ENCODE results near the gene RAMACL. TPM values are rescaled to one million over a fixed set of nuclear protein-coding genes. Genes with fewer than 3 reads are reported as not detected.

The RAMACL gene
- total RNA-seq, 1 donor from 2014 or later = 6.6 TPM

DNA sequence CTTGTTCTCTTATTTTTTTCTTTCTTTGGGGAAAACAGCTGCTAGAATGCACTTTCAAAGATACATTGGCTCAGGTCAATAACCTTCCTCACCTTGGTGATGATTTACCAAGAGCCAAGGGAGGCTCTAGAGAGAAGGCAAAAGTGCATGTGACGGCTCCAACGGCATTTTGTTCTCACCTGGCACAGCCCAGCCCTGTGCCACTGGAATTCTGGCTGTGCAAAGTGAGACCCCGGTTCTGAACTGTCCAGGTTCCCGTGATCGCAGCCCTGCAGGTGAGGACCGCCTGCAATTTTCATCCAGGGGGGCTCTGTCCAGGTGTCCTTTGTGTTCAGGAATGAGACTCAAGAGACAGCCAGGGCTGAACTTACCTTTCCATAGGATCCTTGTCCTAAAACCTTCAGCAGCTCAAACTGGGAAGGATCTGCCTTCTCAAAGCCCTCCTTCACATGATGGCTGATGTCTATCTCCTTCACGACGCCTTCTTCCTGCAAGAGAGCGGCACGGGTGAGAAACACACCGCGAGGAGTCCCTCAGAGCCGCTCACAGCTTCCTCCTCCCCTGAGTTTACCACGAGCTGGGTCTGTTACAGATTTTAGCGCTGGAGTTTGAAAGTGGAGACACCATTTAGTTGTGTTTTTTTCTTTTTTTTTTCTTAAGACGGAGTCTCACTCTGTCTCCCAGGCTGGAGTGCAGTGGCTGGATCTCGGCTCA is 48.0 kb downstream of the RAMACL start:
- no peak for DNase-seq
- no peaks in the 10 kb centered on the region for H3K27me3 ChIP-seq (ENCODE audit: low read depth)
- intact Hi-C loops (cut with DNase I) = no loop called here
- no peak overlapping the region for H3K4me3 ChIP-seq
- no peak overlapping the region for H3K27ac ChIP-seq
- no peaks in the 10 kb centered on the region for H3K9me3 ChIP-seq
- no peak for ATAC-seq
- H3K4me1 ChIP-seq = peaks cover 37% of the 10 kb centered on the region
- peaks cover 46% of the 10 kb centered on the region for H3K36me3 ChIP-seq
- TF ChIP-seq, protein P1, sequence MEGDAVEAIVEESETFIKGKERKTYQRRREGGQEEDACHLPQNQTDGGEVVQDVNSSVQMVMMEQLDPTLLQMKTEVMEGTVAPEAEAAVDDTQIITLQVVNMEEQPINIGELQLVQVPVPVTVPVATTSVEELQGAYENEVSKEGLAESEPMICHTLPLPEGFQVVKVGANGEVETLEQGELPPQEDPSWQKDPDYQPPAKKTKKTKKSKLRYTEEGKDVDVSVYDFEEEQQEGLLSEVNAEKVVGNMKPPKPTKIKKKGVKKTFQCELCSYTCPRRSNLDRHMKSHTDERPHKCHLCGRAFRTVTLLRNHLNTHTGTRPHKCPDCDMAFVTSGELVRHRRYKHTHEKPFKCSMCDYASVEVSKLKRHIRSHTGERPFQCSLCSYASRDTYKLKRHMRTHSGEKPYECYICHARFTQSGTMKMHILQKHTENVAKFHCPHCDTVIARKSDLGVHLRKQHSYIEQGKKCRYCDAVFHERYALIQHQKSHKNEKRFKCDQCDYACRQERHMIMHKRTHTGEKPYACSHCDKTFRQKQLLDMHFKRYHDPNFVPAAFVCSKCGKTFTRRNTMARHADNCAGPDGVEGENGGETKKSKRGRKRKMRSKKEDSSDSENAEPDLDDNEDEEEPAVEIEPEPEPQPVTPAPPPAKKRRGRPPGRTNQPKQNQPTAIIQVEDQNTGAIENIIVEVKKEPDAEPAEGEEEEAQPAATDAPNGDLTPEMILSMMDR (IDR thresholded peaks at IDR 0.05) = no peak

DNA sequence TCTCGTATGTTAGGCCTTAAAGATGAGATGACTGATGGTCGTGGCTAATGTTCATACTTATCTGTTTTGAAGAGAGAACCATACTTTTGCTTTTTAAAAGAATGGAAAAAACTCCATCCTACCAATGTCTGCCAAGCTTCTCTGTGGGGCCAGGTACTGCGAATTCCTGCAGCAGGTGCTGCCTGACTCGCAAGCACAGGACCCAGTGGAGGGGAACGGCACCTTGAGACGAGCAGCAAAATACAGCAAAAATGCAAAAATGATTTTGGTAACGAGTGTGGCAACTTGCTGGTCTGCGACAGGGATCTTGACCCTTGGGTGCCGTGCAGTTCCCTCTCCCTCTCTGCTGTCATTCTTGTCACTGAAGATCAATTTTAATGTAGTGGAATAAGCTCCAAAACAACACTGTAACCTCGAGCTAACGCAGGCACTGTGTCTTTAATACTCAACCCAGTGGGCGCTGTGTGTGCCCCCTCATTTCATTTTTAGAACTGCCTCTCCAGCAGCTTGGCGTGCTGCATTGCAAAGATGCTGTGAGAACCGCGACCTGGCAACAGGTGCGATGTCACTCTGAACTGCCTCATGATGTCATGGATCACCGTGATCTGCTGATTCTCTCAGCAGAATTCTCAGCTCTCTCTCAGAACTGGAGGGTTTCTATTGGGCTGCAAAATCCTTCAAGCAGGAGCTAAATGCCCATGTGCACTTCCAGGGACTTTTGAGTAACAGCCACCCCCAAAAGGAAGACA is 51.6 kb downstream of the RAMACL start:
- no peak for ATAC-seq
- Histone ChIP-seq H3K27ac (no peak overlapping the region), H3K27me3 (ENCODE audit: low read depth) (no peaks in the 10 kb centered on the region), H3K9me3 (no peaks in the 10 kb centered on the region), H3K4me3 (no peak overlapping the region), H3K4me1 (peaks cover under 1% of the 10 kb centered on the region), H3K36me3 (peaks cover 81% of the 10 kb centered on the region)
- intact Hi-C loops (cut with DNase I) = no loop called here
- TF ChIP-seq, protein P1 (IDR thresholded peaks at IDR 0.05) = no peak
- no peak for DNase-seq

DNA sequence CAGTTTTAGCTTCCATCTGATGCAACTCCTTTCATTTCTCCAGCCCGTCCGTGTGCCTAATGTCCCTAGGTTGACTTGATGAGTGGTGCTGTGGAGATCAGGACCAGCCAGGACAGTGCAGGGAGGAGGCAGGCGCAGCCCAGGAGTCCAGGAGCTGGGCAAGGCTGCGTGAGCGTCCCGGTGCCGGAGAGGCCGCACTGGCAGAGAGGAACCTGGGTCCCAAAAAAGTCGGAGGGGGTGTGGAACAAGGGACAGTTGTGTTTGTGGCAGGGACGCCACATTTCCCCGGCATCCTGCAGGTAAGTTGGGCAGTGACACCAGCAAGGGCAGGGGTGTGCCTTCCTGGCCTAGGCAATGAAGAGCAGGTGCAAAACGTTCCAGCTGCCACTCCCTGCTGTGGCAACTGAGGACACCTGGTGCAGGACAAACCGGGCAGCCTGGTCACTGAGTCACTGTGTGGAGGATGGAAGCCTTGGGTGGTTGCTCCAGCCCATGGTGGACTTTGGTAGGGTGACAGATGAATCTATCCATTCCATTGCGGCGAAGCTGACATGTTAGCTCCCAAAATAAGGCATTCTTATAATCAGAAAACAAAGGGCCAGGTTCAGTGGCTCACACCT is 53.2 kb downstream of the RAMACL start:
- Histone ChIP-seq H3K9me3 (no peaks in the 10 kb centered on the region), H3K27ac (no peak overlapping the region), H3K4me1 (no peaks in the 10 kb centered on the region), H3K36me3 (peaks cover 88% of the 10 kb centered on the region), H3K4me3 (no peak overlapping the region), H3K27me3 (ENCODE audit: low read depth) (no peaks in the 10 kb centered on the region)
- DNase-seq (no peak), ATAC-seq (no peak)
- intact Hi-C loops (cut with DNase I) = no loop called here
- TF ChIP-seq, protein P1 (IDR thresholded peaks at IDR 0.05) = no peak

Other genes starting within 250 kb of the RAMACL start
- gene SFT2D1, start 244.1 kb downstream of the RAMACL start, total RNA-seq = 52.8 TPM
- 46.8 TPM for gene MPC1, start 203.7 kb downstream of the RAMACL start, total RNA-seq
- 102 TPM for gene RPS6KA2, start 40.6 kb upstream of the RAMACL start, total RNA-seq